ENCODE data around the gene ADAMTS16.

ADAMTS16 gene

GRCh38 chr5:5318426-5319190 lies 178.5 kb downstream of the ADAMTS16 start:
- no peak for DNase-seq

GRCh38 chr5:5320062-5320805 lies 180.1 kb downstream of the ADAMTS16 start:
- DNase-seq = no peak

GRCh38 chr5:5321137-5321536 lies 181.0 kb downstream of the ADAMTS16 start:
- DNase-seq = no peak

GRCh38 chr5:5323551-5323950 lies 183.4 kb downstream of the ADAMTS16 start:
- no peak for DNase-seq

- DNase-seq = no peak
Measured at GRCh38 chr5:5326115-5326758, 186.1 kb downstream of the ADAMTS16 start.

- no peak for DNase-seq
Measured at GRCh38 chr5:5327126-5327525, 187.0 kb downstream of the ADAMTS16 start.

- DNase-seq = no peak
Measured at GRCh38 chr5:5330728-5331452, 190.8 kb downstream of the ADAMTS16 start.

GRCh38 chr5:5331848-5332247 lies 191.7 kb downstream of the ADAMTS16 start:
- no peak for DNase-seq

- DNase-seq = peak; percentile 70 to 72
Measured at GRCh38 chr5:5332287-5332686, 192.2 kb downstream of the ADAMTS16 start.

- DNase-seq = no peak
Measured at GRCh38 chr5:5335107-5335506, 195.0 kb downstream of the ADAMTS16 start.

- DNase-seq = no peak
Measured at GRCh38 chr5:5335700-5336264, 195.7 kb downstream of the ADAMTS16 start.

GRCh38 chr5:5339257-5339656 lies 199.1 kb downstream of the ADAMTS16 start:
- no peak for DNase-seq

- DNase-seq = peak in 1 of 2 experiments; percentile 10
Measured at GRCh38 chr5:5340206-5340729, 200.1 kb downstream of the ADAMTS16 start.

- no peak for DNase-seq
Measured at GRCh38 chr5:5341531-5342292, 201.6 kb downstream of the ADAMTS16 start.

- no peak for DNase-seq
Measured at GRCh38 chr5:5342784-5343183, 202.7 kb downstream of the ADAMTS16 start.

GRCh38 chr5:5343568-5343967 lies 203.4 kb downstream of the ADAMTS16 start:
- no peak for DNase-seq

GRCh38 chr5:5344051-5344571 lies 204.0 kb downstream of the ADAMTS16 start:
- no peak for DNase-seq

GRCh38 chr5:5344606-5345005 lies 204.5 kb downstream of the ADAMTS16 start:
- DNase-seq = no peak

GRCh38 chr5:5347442-5347841 lies 207.3 kb downstream of the ADAMTS16 start:
- no peak for DNase-seq

GRCh38 chr5:5348135-5348534 lies 208.0 kb downstream of the ADAMTS16 start:
- no peak for DNase-seq

- no peak for DNase-seq
Measured at GRCh38 chr5:5348576-5348975, 208.4 kb downstream of the ADAMTS16 start.

All from SHP77 (cell line).